ENCODE results near the gene CORO2B. TPM values are rescaled to one million over a fixed set of nuclear protein-coding genes. Genes with fewer than 3 reads are reported as not detected.

Gene CORO2B
- total RNA-seq, 4 donors from 2014 or later, result 4.7 to 18.8 (median 13.7) TPM

DNA sequence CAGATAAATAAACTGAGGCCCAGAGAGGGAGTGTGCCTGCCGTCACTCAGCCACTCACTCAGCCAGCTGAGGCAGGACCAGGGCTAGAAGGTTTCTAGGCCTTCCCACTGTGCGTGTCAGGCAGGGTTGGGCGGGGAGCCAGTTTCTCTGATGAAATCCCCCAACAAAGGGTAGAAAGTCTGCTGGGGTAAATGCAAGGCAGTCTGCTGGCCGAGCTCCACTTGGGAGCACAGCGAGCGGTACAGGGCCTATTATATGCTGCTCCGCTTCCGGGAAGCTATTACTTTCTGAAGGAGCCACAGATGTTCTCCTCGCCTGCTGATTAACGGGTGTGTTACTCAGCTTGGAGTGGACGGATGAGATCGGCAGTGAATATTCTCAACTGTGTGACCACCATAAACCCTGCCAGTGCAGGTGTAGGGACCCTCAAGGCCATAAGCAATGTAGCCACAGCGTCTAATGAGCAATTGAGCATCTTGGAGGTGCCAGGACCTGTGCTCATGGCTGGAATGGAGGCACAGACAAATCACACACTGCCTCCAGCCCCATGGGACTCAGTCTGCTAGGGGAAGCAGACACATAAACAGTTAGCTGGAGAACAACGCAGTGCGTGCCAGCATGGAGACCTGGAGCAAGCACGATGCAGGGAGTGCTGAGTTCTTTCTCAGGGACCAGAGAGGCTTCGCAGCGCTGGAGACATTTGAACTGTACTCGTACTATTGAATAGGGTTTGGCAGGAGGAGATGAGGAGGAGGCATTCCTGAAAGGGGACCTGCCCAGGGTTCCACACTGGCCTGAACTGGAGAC lies 42.1 kb downstream of the CORO2B start:
- TF ChIP-seq, protein P1, sequence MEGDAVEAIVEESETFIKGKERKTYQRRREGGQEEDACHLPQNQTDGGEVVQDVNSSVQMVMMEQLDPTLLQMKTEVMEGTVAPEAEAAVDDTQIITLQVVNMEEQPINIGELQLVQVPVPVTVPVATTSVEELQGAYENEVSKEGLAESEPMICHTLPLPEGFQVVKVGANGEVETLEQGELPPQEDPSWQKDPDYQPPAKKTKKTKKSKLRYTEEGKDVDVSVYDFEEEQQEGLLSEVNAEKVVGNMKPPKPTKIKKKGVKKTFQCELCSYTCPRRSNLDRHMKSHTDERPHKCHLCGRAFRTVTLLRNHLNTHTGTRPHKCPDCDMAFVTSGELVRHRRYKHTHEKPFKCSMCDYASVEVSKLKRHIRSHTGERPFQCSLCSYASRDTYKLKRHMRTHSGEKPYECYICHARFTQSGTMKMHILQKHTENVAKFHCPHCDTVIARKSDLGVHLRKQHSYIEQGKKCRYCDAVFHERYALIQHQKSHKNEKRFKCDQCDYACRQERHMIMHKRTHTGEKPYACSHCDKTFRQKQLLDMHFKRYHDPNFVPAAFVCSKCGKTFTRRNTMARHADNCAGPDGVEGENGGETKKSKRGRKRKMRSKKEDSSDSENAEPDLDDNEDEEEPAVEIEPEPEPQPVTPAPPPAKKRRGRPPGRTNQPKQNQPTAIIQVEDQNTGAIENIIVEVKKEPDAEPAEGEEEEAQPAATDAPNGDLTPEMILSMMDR (IDR thresholded peaks at IDR 0.05), result no peak
- DNase-seq (ENCODE audit: low spot score) (peak; percentile 82), ATAC-seq (ENCODE audit: low FRiP score) (peak; percentile 83)

GRCh38 chr15:68621535-68621934 lies 42.7 kb downstream of the CORO2B start:
- ATAC-seq (ENCODE audit: low FRiP score) (no peak), DNase-seq (ENCODE audit: low spot score) (no peak)
- TF ChIP-seq, protein P1 (IDR thresholded peaks at IDR 0.05), result no peak

DNA sequence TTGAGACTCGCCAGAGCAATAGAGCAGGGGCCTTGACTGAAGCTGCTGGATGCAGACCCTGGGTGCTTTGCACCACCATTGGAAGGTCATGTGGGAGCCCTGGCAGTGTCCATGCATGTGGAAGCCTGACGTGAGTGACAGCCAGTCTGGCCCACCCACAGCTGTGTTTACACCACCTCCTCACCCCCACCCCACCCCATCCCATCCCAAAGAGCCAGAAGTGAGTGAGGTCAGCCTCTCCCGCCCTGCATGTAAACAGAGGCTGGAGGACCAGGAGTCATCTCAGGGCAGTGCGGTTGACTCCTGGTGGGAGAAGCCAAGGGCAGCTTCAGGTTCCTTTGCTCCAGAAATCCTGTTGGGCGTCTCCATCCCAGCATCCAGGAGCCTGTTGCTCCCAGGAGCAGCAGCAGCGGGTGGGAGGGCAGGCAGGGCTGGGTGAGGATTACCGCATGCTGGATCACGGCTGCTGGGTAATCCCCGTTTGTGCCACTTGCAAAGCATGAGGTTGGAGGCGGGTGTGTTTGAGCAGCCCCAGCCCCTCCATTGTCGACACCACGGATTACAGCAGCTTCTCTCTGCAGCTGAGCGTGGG lies 44.6 kb downstream of the CORO2B start:
- TF ChIP-seq, protein P1 (IDR thresholded peaks at IDR 0.05), result no peak
- ATAC-seq (ENCODE audit: low FRiP score), result no peak
- DNase-seq (ENCODE audit: low spot score), result no peak

- TF ChIP-seq, protein P1 (IDR thresholded peaks at IDR 0.05), result no peak
- no peak for ATAC-seq (ENCODE audit: low FRiP score)
- DNase-seq (ENCODE audit: low spot score), result no peak
Measured at GRCh38 chr15:68625853-68626252, 47.1 kb downstream of the CORO2B start.

DNA sequence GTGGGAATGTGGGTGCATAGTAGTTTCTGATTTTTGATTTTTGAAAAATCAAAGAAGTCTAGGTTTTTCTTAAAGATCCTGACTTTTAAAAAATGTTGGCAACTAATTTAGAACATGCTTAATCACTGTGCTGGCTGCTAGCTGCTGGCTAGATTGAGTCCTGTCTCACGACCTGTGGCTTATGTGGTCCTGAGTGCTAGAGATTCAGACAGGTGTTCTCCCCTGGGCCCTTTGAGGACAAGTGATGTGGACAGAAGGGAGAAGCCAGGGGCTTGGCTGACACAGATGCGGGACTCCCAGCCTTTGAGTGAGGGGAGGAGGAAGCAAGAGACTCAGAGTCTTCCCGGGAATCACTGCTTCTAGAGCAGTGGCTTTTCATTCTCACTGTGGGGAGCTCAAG lies 47.5 kb downstream of the CORO2B start:
- ATAC-seq (ENCODE audit: low FRiP score), result no peak

DNA sequence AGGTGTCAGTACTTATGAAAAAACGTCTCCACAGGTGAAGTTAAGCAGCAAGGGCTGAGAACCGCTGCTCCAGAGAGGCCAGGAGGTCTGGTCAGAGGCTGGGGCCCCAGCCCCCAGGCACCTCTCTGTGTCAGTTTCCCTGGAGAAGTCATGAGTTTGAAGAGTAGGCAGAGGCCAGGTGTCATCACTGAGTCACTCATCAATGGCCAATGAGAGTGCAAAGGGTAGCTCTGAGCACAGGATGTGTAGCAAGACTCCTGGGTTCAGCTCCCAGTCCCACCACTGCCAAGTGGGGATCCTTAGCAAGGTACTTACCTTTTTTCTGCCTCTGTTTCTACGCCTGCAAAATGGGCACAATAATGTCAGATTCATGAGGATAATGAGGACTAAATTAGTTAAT lies 47.9 kb downstream of the CORO2B start:
- DNase-seq (ENCODE audit: low spot score) (no peak), ATAC-seq (ENCODE audit: low FRiP score) (no peak)
- TF ChIP-seq, protein P1 (IDR thresholded peaks at IDR 0.05), result no peak

More for the DNA sequence above, 47.5 kb downstream of the CORO2B start:
- TF ChIP-seq, protein P1 (IDR thresholded peaks at IDR 0.05), result no peak
- DNase-seq (ENCODE audit: low spot score), result no peak

- TF ChIP-seq, protein P1 (IDR thresholded peaks at IDR 0.05), result no peak
- DNase-seq (ENCODE audit: low spot score) (no peak), ATAC-seq (ENCODE audit: low FRiP score) (no peak)
Measured at GRCh38 chr15:68627476-68627875, 48.7 kb downstream of the CORO2B start.
